ENCODE data around the gene GMDS.

DNA sequence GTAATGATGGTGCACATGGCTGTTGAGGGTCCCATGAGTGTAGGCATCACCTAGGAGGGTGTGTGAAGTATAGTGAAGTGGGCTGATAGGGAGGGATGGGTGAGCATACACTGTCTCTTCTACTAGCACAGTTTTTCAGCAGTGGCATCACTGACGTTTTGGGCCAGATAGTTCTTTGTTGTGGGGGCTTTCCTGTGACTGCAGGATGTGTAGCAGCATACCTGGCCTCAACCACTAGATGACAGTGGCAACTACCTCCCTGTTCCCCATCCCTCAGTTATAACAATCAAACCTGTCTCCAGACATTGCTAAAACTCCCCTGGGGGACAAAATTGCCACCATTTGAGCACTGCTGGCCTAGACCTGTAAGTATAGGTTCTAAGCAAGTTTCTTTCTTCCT, 396.7 kb downstream of the GMDS start:
- TF ChIP-seq POLR2A (IDR thresholded peaks at IDR 0.05; ENCODE audit: low read depth, low read length): no peak
- TF ChIP-seq, protein P1, sequence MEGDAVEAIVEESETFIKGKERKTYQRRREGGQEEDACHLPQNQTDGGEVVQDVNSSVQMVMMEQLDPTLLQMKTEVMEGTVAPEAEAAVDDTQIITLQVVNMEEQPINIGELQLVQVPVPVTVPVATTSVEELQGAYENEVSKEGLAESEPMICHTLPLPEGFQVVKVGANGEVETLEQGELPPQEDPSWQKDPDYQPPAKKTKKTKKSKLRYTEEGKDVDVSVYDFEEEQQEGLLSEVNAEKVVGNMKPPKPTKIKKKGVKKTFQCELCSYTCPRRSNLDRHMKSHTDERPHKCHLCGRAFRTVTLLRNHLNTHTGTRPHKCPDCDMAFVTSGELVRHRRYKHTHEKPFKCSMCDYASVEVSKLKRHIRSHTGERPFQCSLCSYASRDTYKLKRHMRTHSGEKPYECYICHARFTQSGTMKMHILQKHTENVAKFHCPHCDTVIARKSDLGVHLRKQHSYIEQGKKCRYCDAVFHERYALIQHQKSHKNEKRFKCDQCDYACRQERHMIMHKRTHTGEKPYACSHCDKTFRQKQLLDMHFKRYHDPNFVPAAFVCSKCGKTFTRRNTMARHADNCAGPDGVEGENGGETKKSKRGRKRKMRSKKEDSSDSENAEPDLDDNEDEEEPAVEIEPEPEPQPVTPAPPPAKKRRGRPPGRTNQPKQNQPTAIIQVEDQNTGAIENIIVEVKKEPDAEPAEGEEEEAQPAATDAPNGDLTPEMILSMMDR (conservative IDR thresholded peaks at IDR 0.05; ENCODE audit: low read depth, low read length): no peak
- TF ChIP-seq FOS (IDR thresholded peaks at IDR 0.05; ENCODE audit: low read depth, low read length): no peak
- no peak for TF ChIP-seq RAD21 (IDR thresholded peaks at IDR 0.05; ENCODE audit: low read length)
- TF ChIP-seq, protein P2, sequence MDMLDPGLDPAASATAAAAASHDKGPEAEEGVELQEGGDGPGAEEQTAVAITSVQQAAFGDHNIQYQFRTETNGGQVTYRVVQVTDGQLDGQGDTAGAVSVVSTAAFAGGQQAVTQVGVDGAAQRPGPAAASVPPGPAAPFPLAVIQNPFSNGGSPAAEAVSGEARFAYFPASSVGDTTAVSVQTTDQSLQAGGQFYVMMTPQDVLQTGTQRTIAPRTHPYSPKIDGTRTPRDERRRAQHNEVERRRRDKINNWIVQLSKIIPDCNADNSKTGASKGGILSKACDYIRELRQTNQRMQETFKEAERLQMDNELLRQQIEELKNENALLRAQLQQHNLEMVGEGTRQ (IDR thresholded peaks at IDR 0.05; ENCODE audit: low read depth, low read length): no peak
- TF ChIP-seq, protein P3, sequence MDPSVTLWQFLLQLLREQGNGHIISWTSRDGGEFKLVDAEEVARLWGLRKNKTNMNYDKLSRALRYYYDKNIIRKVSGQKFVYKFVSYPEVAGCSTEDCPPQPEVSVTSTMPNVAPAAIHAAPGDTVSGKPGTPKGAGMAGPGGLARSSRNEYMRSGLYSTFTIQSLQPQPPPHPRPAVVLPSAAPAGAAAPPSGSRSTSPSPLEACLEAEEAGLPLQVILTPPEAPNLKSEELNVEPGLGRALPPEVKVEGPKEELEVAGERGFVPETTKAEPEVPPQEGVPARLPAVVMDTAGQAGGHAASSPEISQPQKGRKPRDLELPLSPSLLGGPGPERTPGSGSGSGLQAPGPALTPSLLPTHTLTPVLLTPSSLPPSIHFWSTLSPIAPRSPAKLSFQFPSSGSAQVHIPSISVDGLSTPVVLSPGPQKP (IDR thresholded peaks at IDR 0.05; ENCODE audit: borderline replicate concordance, low read depth, low read length): no peak
- TF ChIP-seq MAZ (IDR thresholded peaks at IDR 0.05; ENCODE audit: borderline replicate concordance, low read depth, low read length): no peak
